Endothelial cell of umbilical vein (primary cell): ENCODE data around the gene CZIB.

ENCODE experiments used
- CTCF ChIP-seq, 2 donors: IDR thresholded peaks; 1 replicate in 1 of 2; 2 replicates in 1 of 2; pipeline ENCODE4 v1.5.1; 2011; ENCODE audit warnings: low read length in 2 of 2, mild to moderate bottlenecking in 2 of 2, moderate library complexity in 2 of 2, control low read depth in 1 of 2, inconsistent platforms in 1 of 2, low read depth in 1 of 2; ENCODE audit not compliant: insufficient read depth in 1 of 2; ENCODE audit errors: extremely low read depth in 1 of 2
- EZH2 ChIP-seq: IDR thresholded peaks from 2 replicates; pipeline ENCODE4 v1.6.1; 2012; ENCODE audit warnings: borderline replicate concordance, low read depth, mild to moderate bottlenecking, moderate library complexity, low read length, inconsistent platforms; ENCODE audit not compliant: severe bottlenecking
- FOS ChIP-seq: IDR thresholded peaks from 2 replicates; pipeline ENCODE4 v1.6.1; 2011; ENCODE audit warnings: mild to moderate bottlenecking, low read length, moderate library complexity, borderline replicate concordance; ENCODE audit not compliant: insufficient read depth
- GATA2 ChIP-seq: IDR thresholded peaks from 2 replicates; pipeline ENCODE4 v1.7.0; 2011; ENCODE audit warnings: low read depth, mild to moderate bottlenecking, moderate library complexity, mixed read lengths, low read length; ENCODE audit not compliant: insufficient read length, insufficient read depth
- MAX ChIP-seq: IDR thresholded peaks from 2 replicates; pipeline ENCODE4 v1.6.1; 2011; ENCODE audit not compliant: insufficient read depth, insufficient read length
- MYC ChIP-seq: IDR thresholded peaks from one replicate; pipeline ENCODE4 v1.6.1; 2011; ENCODE audit warnings: mild to moderate bottlenecking, low read depth, low read length
- POLR2A ChIP-seq: IDR thresholded peaks from 2 replicates; pipeline ENCODE4 v1.6.1; 2012; ENCODE audit warnings: low read depth, mild to moderate bottlenecking, control low read depth, low read length
- POLR2AphosphoS5 ChIP-seq: IDR thresholded peaks from 2 replicates; pipeline ENCODE4 v1.6.1; 2012; ENCODE audit warnings: low read depth, mild to moderate bottlenecking, control low read depth, low read length, moderate library complexity; ENCODE audit not compliant: insufficient read depth

DNA sequence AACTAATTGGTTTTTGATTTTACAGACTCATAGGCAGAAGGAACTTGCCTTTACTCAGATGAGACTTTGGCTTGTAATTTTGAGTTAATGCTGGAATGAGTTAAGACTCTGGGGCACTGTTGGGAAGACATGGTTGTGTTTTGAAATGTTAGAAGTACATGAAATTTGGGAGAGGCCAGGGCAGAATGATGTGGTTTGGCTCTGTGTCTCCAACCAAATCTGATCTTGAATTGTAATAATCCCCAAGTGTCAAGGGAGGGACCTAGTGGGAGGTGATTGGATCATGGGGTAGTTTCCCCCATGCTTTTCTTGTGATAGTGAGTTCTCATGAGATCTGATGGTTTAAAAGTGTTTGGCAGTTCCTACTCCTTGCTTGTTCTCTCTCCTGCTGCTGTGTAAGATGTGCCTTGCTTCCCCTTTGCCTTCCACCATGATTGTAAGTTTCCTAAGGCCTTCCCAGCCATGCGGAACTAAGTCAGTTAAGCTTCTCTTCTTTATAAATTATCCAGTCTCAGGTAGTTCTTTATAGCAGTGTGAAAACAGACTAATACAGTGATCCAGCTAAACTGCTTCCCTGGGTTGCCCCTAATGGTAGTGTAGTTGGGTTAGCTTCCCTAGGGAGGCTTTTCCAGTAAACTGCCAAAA lies 13.6 kb downstream of the CZIB start:
- no peak for TF ChIP-seq CTCF (IDR thresholded peaks at IDR 0.05; ENCODE audit: extremely low read depth in 1 of 2, insufficient read depth in 1 of 2, low read depth in 1 of 2, low read length in 2 of 2)
- no peak for TF ChIP-seq EZH2
- TF ChIP-seq POLR2A: no peak
- no peak for TF ChIP-seq POLR2AphosphoS5
- no peak for TF ChIP-seq GATA2
- no peak for TF ChIP-seq FOS
- no peak for TF ChIP-seq MYC
- TF ChIP-seq MAX: no peak
